NCI-H2029 treated with DMSO at 0.1 percent for 48 hours (cell line): ENCODE measurements around the gene USP17L15.
"Not testable (repeated sequence)": the region's sequence is repeated elsewhere in the genome, so short reads cannot be mapped to it uniquely, and the experiment has no call there.

Experiments
- DNase-seq: peaks from one replicate; lab custom pipeline; 2025; lab: John Stamatoyannopoulos, UW

Gene USP17L15, protein sequence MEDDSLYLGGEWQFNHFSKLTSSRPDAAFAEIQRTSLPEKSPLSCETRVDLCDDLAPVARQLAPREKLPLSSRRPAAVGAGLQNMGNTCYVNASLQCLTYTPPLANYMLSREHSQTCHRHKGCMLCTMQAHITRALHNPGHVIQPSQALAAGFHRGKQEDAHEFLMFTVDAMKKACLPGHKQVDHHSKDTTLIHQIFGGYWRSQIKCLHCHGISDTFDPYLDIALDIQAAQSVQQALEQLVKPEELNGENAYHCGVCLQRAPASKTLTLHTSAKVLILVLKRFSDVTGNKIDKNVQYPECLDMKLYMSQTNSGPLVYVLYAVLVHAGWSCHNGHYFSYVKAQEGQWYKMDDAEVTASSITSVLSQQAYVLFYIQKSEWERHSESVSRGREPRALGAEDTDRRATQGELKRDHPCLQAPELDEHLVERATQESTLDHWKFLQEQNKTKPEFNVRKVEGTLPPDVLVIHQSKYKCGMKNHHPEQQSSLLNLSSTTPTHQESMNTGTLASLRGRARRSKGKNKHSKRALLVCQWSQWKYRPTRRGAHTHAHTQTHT

DNA sequence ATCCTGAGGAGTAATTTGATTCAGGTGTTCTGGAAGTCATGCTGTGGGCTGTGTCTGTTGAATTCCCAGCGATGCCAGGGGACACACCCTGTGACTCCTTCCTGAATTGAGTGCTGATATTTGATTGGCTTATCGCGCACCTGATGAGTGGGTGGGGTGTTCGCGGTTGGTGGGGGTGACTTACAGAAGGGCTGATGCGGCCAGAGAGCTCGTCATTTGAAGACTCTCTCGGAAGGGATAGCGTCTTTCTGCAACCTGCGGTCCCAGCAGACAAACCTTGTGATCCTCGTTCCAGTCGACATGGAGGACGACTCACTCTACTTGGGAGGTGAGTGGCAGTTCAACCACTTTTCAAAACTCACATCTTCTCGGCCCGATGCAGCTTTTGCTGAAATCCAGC is at the start of gene USP17L15:
TSS of gene USP17L15 (plus strand) at position 301 of the 400 bp plus-strand sequence. CDS start at position 301, 0 bp downstream.
- DNase-seq, result not testable (repeated sequence)

- not testable (repeated sequence) for DNase-seq
Measured at GRCh38 chr4:9210357-9210756, 23.8 kb upstream of the USP17L15 start, which contains the start of gene USP17L10. Gene USP17L10 (plus strand): TSS chr4:9210657. CDS start chr4:9210657, 0 bp downstream.

DNA sequence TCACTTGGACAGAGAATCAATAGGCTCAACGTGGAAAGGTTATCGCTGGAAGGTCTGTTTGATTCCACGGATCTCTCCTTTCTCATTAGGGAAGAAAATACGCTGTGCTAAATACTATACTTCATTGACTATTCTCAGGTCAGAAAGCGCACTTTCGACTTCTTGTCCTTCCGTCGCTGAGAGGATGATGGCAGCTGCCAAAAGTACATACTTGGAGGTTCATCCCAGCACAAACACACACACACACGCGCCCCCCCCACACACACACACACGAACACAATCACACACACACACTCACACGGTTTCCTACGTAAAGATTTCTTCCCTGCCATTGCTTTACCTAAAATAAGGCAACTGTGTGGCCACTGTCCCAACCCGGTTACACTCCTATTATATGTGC is 19.5 kb upstream of the USP17L15 start:
- DNase-seq, result not testable (repeated sequence)

- DNase-seq, result not testable (repeated sequence)
Measured at GRCh38 chr4:9215105-9215504, 19.1 kb upstream of the USP17L15 start, which contains the start of gene USP17L11. Gene USP17L11 (plus strand): TSS chr4:9215405. CDS start chr4:9215405, 0 bp downstream.

- not testable (repeated sequence) for DNase-seq
Measured at GRCh38 chr4:9219852-9220251, 14.3 kb upstream of the USP17L15 start, which contains the start of gene USP17L12. Gene USP17L12 (plus strand): TSS chr4:9220152. CDS start chr4:9220152, 0 bp downstream.

DNA sequence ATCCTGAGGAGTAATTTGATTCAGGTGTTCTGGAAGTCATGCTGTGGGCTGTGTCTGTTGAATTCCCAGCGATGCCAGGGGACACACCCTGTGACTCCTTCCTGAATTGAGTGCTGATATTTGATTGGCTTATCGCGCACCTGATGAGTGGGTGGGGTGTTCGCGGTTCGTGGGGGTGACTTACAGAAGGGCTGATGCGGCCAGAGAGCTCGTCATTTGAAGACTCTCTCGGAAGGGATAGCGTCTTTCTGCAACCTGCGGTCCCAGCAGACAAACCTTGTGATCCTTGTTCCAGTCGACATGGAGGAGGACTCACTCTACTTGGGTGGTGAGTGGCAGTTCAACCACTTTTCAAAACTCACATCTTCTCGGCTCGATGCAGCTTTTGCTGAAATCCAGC is 9.6 kb upstream of the USP17L15 start, which contains the start of gene USP17L13:
TSS of gene USP17L13 (plus strand) at position 301 of the 400 bp plus-strand sequence. CDS start at position 301, 0 bp downstream.
- DNase-seq, result not testable (repeated sequence)

- DNase-seq, result not testable (repeated sequence)
Measured at GRCh38 chr4:9230249-9230648, 3.9 kb upstream of the USP17L15 start.

DNA sequence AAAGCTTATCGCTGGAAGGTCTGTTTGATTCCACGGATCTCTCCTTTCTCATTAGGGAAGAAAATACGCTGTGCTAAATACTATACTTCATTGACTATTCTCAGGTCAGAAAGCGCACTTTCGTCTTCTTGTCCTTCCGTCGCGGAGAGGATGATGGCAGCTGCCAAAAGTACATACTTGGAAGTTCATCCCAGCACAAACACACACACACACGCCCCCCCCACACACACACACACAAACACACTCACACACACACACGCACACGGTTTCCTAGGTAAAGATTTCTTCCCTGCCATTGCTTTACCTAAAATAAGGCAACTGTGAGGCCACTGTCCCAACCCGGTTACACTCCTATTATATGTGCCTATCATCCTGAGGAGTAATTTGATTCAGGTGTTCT is 4.3 kb downstream of the USP17L15 start:
- DNase-seq, result not testable (repeated sequence)

DNA sequence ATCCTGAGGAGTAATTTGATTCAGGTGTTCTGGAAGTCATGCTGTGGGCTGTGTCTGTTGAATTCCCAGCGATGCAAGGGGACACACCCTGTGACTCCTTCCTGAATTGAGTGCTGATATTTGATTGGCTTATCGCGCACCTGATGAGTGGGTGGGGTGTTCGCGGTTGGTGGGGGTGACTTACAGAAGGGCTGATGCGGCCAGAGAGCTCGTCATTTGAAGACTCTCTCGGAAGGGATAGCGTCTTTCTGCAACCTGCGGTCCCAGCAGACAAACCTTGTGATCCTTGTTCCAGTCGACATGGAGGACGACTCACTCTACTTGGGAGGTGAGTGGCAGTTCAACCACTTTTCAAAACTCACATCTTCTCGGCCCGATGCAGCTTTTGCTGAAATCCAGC is 9.4 kb downstream of the USP17L15 start, which contains the start of gene USP17L17:
TSS of gene USP17L17 (plus strand) at position 301 of the 400 bp plus-strand sequence. CDS start at position 301, 0 bp downstream.
- DNase-seq, result not testable (repeated sequence)

GRCh38 chr4:9247953-9248680 is 13.9 kb downstream of the USP17L15 start, which contains the start of gene USP17L18:
Gene USP17L18 (plus strand): TSS chr4:9248630. CDS start chr4:9248630, 0 bp downstream.
- not testable (repeated sequence) for DNase-seq

DNA sequence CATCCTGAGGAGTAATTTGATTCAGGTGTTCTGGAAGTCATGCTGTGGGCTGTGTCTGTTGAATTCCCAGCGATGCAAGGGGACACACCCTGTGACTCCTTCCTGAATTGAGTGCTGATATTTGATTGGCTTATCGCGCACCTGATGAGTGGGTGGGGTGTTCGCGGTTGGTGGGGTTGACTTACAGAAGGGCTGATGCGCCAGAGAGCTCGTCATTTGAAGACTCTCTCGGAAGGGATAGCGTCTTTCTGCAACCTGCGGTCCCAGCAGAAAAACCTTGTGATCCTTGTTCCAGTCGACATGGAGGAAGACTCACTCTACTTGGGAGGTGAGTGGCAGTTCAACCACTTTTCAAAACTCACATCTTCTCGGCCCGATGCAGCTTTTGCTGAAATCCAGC is 18.9 kb downstream of the USP17L15 start, which contains the start of gene USP17L19:
TSS of gene USP17L19 (plus strand) at position 301 of the 400 bp plus-strand sequence. CDS start at position 301, 0 bp downstream.
- DNase-seq, result not testable (repeated sequence)

GRCh38 chr4:9257824-9258223 is 23.6 kb downstream of the USP17L15 start, which contains the start of gene USP17L20:
Gene USP17L20 (plus strand): TSS chr4:9258124. CDS start chr4:9258124, 0 bp downstream.
- not testable (repeated sequence) for DNase-seq

GRCh38 chr4:9262572-9262971 is 28.4 kb downstream of the USP17L15 start, which contains the start of gene USP17L21:
Gene USP17L21 (plus strand): TSS chr4:9262872. CDS start chr4:9262872, 0 bp downstream.
- DNase-seq, result not testable (repeated sequence)

- DNase-seq, result not testable (repeated sequence)
Measured at GRCh38 chr4:9267319-9267718, 33.1 kb downstream of the USP17L15 start, which contains the start of gene USP17L22. Gene USP17L22 (plus strand): TSS chr4:9267619. CDS start chr4:9267619, 0 bp downstream.

- DNase-seq, result not testable (repeated sequence)
Measured at GRCh38 chr4:9271719-9272118, 37.5 kb downstream of the USP17L15 start.
